ENCODE measurements around the gene NLRP10. TPM values are rescaled to one million over a fixed set of nuclear protein-coding genes. Genes with fewer than 3 reads are reported as not detected.
A peak's percentile ranks its signal among the peaks of the same experiment; 100 is the strongest.
"Not testable (repeated sequence)": the region's sequence is repeated elsewhere in the genome, so short reads cannot be mapped to it uniquely, and the experiment has no call there.

Gene NLRP10
- total RNA-seq, 3 donors from 2014 or later = not detected

GRCh38 chr11:8002676-8003075 is 37.4 kb upstream of the NLRP10 start:
- Histone ChIP-seq H3K36me3 (ENCODE audit: low read depth) (no peaks in the 10 kb centered on the region), H3K4me3 (no peak overlapping the region), H3K9me3 (no peaks in the 10 kb centered on the region), H3K4me1 (ENCODE audit: low read depth) (no peaks in the 10 kb centered on the region)
- no peak for DNase-seq
- ATAC-seq = no peak
- no peak for TF ChIP-seq CTCF (IDR thresholded peaks at IDR 0.05)
- intact Hi-C loops (cut with DNase I, micrococcal nuclease) = no loop called here

- no peak for TF ChIP-seq CTCF (IDR thresholded peaks at IDR 0.05)
- ATAC-seq = no peak
- intact Hi-C loops (cut with DNase I, micrococcal nuclease) = no loop called here
Measured at GRCh38 chr11:8000390-8000789, 35.1 kb upstream of the NLRP10 start.

GRCh38 chr11:7999795-8000194 is 34.5 kb upstream of the NLRP10 start:
- ATAC-seq (no peak), DNase-seq (no peak)
- Histone ChIP-seq H3K36me3 (ENCODE audit: low read depth) (peaks cover 4% of the 10 kb centered on the region), H3K4me1 (ENCODE audit: low read depth) (no peaks in the 10 kb centered on the region), H3K9me3 (no peaks in the 10 kb centered on the region), H3K4me3 (no peak overlapping the region)
- intact Hi-C loops (cut with DNase I, micrococcal nuclease) = no loop called here
- TF ChIP-seq CTCF (IDR thresholded peaks at IDR 0.05) = no peak

More at GRCh38 chr11:8000390-8000789, 35.1 kb upstream of the NLRP10 start:
- H3K9me3 ChIP-seq = no peaks in the 10 kb centered on the region
- H3K4me3 ChIP-seq = no peak overlapping the region
- DNase-seq = no peak
- no peaks in the 10 kb centered on the region for H3K36me3 ChIP-seq (ENCODE audit: low read depth)
- H3K4me1 ChIP-seq (ENCODE audit: low read depth) = no peaks in the 10 kb centered on the region

- Histone ChIP-seq H3K9me3 (no peaks in the 10 kb centered on the region), H3K4me3 (no peak overlapping the region), H3K36me3 (ENCODE audit: low read depth) (peaks cover 23% of the 10 kb centered on the region), H3K4me1 (ENCODE audit: low read depth) (no peaks in the 10 kb centered on the region)
- intact Hi-C loops (cut with DNase I, micrococcal nuclease) = no loop called here
- no peak for TF ChIP-seq CTCF (IDR thresholded peaks at IDR 0.05)
- DNase-seq = no peak
- no peak for ATAC-seq
Measured at GRCh38 chr11:7994581-7995278, 29.5 kb upstream of the NLRP10 start.

- peak; percentile 3 for ATAC-seq
- not testable (repeated sequence) for H3K36me3 ChIP-seq (ENCODE audit: low read depth); DNase-seq; H3K9me3 ChIP-seq
- H3K4me3 ChIP-seq = peak overlapping the region; percentile 94
- intact Hi-C loops (cut with DNase I, micrococcal nuclease) = loop anchor here (5.0 to 10.0 kb wide), 2 partner anchors 93 to 95 kb away; no protein-coding TSS in a partner anchor
- H3K4me1 ChIP-seq (ENCODE audit: low read depth) = peaks cover 27% of the 10 kb centered on the region
Measured at GRCh38 chr11:7987560-7987883, 22.3 kb upstream of the NLRP10 start.

- peak; percentile 77 for TF ChIP-seq CTCF (IDR thresholded peaks at IDR 0.05)
Measured at GRCh38 chr11:7986768-7987559, 21.7 kb upstream of the NLRP10 start, which contains the start of gene EIF3F. Gene EIF3F, plus strand, starts transcription at chr11:7987337. Its CDS starts 16 bp downstream, at chr11:7987353.

More at GRCh38 chr11:7986768-7987559, 21.7 kb upstream of the NLRP10 start, which contains the start of gene EIF3F:
- intact Hi-C loops (cut with DNase I, micrococcal nuclease) = loop anchor here (5.0 to 10.0 kb wide), 2 partner anchors 92 to 95 kb away; no protein-coding TSS in a partner anchor
- H3K4me1 ChIP-seq (ENCODE audit: low read depth) = peaks cover 27% of the 10 kb centered on the region
- no peaks in the 10 kb centered on the region for H3K36me3 ChIP-seq (ENCODE audit: low read depth)
- H3K4me3 ChIP-seq = peak within 1 kb of the TSS; percentile 94
- peak; percentile 86 to 99 (median 88) for DNase-seq
- peak; percentile 99 for ATAC-seq
- no peaks in the 10 kb centered on the region for H3K9me3 ChIP-seq
